GM20000 (cell line): ENCODE results near the gene USP13.

Experiments
- DNase-seq: peaks from one replicate; pipeline ENCODE4 v3.0.0; 2012; ENCODE audit warnings: low spot score
- CTCF ChIP-seq: IDR thresholded peaks from 2 replicates; pipeline ENCODE4 v1.5.1; 2012; ENCODE audit warnings: mild to moderate bottlenecking, control low read depth; ENCODE audit errors: extremely low read depth, missing control alignments

USP13 gene

GRCh38 chr3:179700716-179701115, 47.9 kb downstream of the USP13 start:
- no peak for DNase-seq
- no peak for TF ChIP-seq CTCF

- no peak for DNase-seq
- TF ChIP-seq CTCF = no peak
These were observed 48.5 kb downstream of the USP13 start for GRCh38 chr3:179701176-179701827.

GRCh38 chr3:179702271-179702947, 49.6 kb downstream of the USP13 start:
- no peak for DNase-seq
- no peak for TF ChIP-seq CTCF

- no peak for TF ChIP-seq CTCF
- DNase-seq = no peak
These were observed 51.0 kb downstream of the USP13 start for GRCh38 chr3:179703816-179704215.

GRCh38 chr3:179706233-179706632, 53.4 kb downstream of the USP13 start:
- DNase-seq = no peak
- TF ChIP-seq CTCF = no peak

GRCh38 chr3:179710079-179710478, 57.2 kb downstream of the USP13 start:
- no peak for DNase-seq
- no peak for TF ChIP-seq CTCF

GRCh38 chr3:179713643-179714090, 60.8 kb downstream of the USP13 start:
- TF ChIP-seq CTCF = no peak
- no peak for DNase-seq
